ENCODE data around the gene SCARF1.

GRCh38 chr17:1607971-1608320, 37.6 kb downstream of the SCARF1 start:
- no peak for TF ChIP-seq CTCF (optimal IDR thresholded peaks at IDR 0.05 in 1 of 3, IDR thresholded peaks at IDR 0.05 in 1 of 3, conservative IDR thresholded peaks at IDR 0.05 in 1 of 3; ENCODE audit: extremely low read depth in 1 of 3, insufficient read depth in 2 of 3, low read length in 3 of 3)
- TF ChIP-seq EZH2 (IDR thresholded peaks at IDR 0.05; ENCODE audit: low read length): no peak
